Measurements from ENCODE around the gene DNAJC11.

DNA sequence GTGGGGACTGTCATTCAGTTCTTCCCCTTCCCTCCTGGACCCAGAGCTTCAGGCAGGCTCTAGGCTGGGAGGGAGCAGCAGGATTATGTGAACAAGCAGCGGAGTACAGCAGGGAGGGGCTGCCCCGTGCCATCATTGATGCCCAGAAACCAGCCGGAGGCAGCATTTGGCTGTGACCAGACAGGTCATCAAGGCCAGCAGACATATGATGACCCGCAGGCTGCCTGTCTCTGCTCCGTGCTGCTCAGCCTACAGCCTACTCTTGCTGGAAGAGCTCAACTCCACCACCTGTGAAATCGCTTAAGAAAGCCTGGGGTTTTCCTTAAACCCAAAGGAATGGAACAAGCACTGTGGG, 103.9 kb downstream of the DNAJC11 start:
- no peak for TF ChIP-seq SIN3A (IDR thresholded peaks at IDR 0.05; ENCODE audit: borderline replicate concordance, insufficient read depth, low read depth, low read length)
- TF ChIP-seq, protein P1, sequence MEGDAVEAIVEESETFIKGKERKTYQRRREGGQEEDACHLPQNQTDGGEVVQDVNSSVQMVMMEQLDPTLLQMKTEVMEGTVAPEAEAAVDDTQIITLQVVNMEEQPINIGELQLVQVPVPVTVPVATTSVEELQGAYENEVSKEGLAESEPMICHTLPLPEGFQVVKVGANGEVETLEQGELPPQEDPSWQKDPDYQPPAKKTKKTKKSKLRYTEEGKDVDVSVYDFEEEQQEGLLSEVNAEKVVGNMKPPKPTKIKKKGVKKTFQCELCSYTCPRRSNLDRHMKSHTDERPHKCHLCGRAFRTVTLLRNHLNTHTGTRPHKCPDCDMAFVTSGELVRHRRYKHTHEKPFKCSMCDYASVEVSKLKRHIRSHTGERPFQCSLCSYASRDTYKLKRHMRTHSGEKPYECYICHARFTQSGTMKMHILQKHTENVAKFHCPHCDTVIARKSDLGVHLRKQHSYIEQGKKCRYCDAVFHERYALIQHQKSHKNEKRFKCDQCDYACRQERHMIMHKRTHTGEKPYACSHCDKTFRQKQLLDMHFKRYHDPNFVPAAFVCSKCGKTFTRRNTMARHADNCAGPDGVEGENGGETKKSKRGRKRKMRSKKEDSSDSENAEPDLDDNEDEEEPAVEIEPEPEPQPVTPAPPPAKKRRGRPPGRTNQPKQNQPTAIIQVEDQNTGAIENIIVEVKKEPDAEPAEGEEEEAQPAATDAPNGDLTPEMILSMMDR (IDR thresholded peaks at IDR 0.05), result no peak
- TF ChIP-seq, protein P2, sequence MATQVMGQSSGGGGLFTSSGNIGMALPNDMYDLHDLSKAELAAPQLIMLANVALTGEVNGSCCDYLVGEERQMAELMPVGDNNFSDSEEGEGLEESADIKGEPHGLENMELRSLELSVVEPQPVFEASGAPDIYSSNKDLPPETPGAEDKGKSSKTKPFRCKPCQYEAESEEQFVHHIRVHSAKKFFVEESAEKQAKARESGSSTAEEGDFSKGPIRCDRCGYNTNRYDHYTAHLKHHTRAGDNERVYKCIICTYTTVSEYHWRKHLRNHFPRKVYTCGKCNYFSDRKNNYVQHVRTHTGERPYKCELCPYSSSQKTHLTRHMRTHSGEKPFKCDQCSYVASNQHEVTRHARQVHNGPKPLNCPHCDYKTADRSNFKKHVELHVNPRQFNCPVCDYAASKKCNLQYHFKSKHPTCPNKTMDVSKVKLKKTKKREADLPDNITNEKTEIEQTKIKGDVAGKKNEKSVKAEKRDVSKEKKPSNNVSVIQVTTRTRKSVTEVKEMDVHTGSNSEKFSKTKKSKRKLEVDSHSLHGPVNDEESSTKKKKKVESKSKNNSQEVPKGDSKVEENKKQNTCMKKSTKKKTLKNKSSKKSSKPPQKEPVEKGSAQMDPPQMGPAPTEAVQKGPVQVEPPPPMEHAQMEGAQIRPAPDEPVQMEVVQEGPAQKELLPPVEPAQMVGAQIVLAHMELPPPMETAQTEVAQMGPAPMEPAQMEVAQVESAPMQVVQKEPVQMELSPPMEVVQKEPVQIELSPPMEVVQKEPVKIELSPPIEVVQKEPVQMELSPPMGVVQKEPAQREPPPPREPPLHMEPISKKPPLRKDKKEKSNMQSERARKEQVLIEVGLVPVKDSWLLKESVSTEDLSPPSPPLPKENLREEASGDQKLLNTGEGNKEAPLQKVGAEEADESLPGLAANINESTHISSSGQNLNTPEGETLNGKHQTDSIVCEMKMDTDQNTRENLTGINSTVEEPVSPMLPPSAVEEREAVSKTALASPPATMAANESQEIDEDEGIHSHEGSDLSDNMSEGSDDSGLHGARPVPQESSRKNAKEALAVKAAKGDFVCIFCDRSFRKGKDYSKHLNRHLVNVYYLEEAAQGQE (IDR thresholded peaks at IDR 0.05; ENCODE audit: insufficient read depth in 1 of 2, low read depth in 2 of 2, low read length in 1 of 2), result no peak

Measured in Panc1 (cell line).